GM18499 (cell line): Measurements from ENCODE around the gene CHIA.
"Not testable (repeated sequence)": the region's sequence is repeated elsewhere in the genome, so short reads cannot be mapped to it uniquely, and the experiment has no call there.

Experiments
- ATAC-seq: cut with Tn5 transposase; IDR thresholded peaks from one replicate; pipeline ENCODE4 v1.9.1; 2021; ENCODE audit warnings: moderate number of reproducible peaks; ENCODE audit not compliant: insufficient read depth, unreplicated experiment

Gene CHIA

DNA sequence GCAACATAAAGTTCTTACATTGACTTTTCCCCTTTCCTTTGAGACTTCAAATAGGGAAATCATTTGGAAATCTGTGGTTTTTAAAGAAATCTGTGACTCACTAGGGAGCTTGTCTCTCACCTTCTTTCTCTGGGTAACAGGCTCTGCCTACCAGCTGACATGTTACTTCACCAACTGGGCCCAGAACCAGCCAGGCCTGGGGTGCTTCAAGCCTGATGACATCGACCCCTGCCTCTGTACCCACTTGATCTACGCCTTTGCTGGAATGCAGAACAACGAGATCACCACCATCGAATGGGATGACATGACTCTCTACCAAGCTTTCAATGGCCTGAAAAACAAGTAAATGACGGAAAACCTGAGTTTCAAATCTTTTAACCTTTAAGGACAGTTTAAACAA lies 9.2 kb upstream of the CHIA start:
- no peak for ATAC-seq

DNA sequence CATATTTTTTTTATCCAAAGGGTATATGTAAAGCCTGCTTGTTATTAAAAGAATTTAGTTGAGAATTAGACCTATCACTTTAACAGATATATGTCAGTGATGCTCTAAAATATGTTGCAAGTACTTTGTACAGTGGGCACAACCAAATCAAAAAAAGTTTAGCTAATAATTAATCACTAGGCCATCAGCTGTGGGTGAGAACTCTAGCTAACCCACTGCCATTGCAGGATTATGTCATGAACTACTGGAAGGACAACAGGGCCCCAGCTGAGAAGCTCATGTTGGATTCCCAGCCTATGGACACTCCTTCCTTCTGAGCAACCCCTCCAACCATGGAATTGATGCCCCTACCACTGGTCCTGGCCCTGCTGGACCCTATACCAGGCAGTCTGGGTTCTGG lies 6.8 kb upstream of the CHIA start:
- ATAC-seq: no peak

DNA sequence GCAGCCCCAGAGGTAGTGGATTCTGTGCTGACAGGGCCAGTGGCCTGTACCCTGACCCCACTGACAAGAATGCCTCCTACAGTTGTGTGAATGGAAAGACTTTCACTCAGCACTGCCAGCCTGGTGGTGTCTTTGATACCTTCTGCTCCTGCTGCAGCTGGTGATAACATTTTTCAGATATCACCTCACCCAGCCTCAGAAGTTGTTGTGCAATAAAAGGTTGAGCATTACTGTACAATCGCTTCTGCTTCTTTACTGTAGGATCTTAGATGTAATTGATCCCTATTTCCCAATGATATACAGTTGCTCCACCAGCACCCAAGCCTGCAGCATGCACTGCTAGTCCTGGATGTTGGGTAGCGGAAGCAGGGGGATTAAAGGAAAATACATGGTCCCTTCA lies 4.8 kb upstream of the CHIA start:
- ATAC-seq: no peak

DNA sequence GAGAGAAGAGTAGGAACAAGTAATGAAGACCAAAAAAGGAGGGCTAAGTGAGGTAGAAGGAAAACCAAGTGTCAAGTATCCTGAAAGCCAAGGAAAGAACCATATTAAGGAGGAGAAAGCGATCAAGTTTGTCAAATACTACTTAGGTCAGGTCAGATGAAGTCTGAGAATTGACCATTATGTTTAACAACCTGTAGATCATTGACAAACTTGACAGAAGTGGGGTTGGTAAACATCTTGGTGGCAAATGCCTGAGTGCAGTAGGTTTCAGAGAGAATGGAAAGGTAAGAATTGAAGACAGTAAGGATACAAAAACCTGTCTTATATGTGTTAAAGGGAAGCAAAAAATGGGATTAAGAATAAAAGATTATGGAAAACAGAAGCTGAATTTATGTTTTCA lies 3.7 kb upstream of the CHIA start:
- no peak for ATAC-seq

DNA sequence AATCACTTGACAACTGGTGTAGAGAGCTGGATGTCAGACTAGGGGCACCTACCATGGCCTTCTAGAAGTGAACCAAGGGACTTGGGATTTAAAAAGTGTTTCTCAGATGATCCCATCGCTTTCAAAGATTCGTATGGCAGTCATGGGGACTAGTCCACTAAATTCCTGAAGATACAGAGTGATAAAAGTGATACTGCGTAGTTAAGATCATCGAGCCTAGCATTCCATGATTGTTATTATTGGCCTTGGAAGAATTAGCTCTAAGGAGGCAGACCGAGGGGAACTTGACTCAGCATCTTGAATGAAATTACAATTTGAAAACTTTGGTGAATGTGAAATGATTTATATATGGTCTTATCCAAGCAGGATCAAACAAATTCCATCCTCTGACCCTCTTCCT lies 1.3 kb upstream of the CHIA start:
- ATAC-seq: no peak

DNA sequence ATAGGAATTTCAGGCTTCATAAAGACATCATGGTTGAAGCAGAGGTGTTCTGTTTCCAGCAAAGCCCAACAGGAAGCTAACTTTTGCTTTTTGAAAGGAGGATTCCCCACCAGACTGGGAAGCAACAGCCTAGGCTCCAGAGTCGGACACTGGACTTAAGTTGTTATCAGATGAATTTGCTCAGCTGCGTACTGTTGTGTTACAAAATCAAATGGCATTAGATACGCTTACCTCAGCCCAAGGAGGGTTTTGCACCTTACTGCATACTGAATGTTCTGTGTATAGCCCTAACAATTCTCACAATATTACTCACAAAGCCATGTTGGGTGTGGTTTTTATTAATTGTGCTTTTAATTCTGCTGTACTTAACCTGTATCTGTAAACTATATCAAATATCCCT lies 547 bp upstream of the CHIA start:
- no peak for ATAC-seq

DNA sequence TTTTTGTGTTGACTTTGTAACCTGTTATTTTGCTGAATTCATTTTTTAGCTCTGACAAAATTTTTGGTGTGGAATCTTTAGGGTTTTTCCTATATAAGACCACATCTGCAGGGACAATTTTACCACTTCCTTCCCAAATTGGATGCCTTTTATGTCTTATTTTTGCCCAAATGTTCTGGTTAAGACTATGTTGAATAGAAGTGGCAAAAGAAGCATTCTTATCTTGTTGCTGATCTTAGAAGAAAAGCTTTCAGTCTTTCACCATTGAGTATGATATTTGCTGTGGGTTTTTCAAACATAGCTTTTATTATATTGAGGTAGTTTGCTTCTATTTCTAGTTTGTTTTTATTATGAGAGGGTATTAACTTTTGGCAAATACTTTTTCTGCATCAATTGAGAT lies 3.7 kb downstream of the CHIA start:
- no peak for ATAC-seq

DNA sequence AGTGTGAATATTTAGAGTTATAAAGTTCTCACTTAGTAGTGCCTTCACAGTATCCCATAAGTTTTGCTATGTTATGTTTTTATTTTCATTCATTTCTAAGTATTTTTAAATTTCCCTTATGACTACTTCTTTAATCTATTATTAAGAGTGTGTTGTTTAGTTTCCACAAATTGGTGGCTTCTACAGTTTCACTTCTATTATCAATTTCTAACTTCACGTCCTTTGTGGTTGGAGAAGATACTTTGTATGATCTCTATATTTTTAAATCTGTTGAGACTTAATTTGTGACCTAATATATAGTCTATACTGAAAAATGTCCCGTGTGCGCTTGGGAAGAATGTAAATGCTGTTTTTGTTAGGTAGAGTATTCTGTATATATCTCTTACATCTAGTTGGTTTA lies 11.7 kb downstream of the CHIA start:
- no peak for ATAC-seq

DNA sequence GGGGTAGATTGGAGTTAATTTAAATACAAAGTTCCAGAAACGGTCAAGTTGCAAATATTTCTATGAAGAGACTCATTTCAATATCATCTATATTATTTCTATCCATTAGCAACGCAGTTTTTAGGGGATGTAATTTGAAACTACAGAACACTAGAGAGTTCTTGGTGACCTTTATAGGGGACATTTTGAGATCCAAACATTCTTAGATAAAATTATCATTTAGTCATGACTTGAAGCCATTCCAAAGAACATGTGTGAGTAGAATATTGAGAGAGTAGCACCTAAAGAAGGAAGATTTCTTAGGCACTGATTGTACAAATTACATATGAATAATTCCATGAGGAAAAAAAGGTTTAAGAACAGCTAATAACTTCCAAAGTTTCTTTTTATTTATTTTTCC lies 19.0 kb downstream of the CHIA start:
- no peak for ATAC-seq

DNA sequence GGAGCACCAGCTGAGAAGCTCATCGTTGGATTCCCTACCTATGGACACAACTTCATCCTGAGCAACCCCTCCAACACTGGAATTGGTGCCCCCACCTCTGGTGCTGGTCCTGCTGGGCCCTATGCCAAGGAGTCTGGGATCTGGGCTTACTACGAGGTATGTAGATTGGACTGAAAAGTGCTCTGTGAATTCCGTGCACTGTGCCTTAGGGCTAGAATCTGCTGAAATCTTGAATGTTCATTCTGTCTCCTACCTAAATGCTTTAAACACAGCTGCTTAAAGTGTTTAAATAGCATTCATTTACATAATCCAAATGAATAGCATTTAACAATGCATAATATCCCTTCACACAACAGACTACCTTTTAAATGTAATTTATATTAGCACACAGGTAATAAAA lies 27.9 kb downstream of the CHIA start:
- no peak for ATAC-seq

DNA sequence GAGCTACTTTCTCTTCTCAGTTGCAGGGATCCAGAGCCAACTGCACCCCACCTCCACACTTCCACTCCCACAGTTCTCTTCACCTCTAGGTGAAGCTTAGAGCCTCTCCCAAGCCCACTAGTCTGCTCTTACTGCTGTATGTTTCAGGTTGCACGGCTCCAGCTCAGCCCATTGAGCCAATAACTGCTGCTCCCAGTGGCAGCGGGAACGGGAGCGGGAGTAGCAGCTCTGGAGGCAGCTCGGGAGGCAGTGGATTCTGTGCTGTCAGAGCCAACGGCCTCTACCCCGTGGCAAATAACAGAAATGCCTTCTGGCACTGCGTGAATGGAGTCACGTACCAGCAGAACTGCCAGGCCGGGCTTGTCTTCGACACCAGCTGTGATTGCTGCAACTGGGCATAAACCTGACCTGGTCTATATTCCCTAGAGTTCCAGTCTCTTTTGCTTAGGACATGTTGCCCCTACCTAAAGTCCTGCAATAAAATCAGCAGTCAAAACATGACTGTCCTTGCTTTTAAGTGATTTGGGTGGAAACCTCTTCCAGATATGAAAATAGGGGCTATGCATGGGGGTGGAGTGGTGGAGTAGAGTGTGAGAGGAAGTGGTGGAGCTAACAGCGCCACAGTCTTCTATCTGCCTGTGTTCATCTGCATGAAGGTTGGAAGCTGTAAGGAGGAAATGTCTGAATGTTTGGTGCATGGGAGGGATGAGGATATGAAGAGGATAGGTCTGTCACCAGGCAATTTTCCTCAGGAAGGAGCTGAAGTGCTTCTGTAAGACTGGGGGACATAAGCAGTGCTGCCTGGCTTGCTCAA lies 29.6 kb downstream of the CHIA start:
- ATAC-seq: no peak

DNA sequence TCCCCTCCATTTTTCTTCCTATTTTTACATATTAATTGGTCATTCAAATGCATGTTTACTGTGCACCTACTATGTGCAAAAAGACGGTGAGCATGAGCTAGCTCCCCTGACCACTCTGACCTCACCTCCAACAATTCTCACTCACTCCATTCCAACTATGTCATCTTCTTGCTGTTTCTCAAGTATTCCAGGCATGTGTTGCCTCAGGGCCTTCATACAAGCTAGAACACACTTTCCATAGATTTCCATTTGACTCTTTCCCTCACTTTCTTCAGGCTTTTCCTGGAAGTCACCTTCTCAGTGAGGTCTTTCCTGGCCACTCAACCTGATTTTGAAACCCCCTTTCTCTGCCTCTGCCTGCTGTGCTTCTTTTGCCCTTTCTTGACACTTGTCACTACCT lies 32.6 kb downstream of the CHIA start:
- ATAC-seq: no peak

DNA sequence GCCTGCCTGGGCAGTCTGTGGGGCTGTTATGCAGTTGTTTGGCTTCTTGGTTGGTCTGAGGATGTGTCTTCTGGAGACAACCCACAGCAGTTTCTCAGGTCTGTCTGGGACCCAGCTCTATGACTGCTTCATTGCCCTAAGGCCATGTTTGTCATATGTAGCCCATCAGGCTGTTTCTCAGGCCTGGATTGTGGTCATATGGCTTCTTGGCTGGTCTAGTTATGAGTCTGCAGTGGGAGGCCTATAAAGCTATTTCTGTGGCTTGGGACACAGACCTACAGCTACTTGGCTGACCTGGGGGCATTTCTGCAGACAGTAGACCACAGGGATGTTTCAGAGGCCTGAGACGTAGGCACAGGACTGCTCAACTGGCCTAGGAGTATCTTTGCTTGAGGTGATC lies 41.5 kb downstream of the CHIA start:
- ATAC-seq: peak; percentile 75

DNA sequence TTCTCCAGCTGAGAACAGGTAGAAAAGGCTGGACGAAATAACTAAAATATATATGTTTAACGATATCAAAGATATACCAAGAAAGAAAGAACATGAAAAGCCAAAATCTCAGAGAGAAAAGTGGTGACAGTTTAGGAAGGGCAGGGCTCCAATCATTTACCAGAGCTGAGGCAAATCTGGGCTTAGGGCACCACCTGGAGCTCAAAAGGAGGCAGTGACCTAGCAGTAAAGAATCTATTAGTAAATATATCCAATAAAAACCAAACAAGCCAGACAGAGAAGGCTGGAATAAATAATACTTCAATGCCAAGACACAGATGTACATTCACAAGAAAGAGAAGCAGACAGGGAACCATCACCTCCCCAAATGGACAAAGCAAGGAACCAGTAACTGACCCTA lies 43.5 kb downstream of the CHIA start:
- ATAC-seq: no peak

DNA sequence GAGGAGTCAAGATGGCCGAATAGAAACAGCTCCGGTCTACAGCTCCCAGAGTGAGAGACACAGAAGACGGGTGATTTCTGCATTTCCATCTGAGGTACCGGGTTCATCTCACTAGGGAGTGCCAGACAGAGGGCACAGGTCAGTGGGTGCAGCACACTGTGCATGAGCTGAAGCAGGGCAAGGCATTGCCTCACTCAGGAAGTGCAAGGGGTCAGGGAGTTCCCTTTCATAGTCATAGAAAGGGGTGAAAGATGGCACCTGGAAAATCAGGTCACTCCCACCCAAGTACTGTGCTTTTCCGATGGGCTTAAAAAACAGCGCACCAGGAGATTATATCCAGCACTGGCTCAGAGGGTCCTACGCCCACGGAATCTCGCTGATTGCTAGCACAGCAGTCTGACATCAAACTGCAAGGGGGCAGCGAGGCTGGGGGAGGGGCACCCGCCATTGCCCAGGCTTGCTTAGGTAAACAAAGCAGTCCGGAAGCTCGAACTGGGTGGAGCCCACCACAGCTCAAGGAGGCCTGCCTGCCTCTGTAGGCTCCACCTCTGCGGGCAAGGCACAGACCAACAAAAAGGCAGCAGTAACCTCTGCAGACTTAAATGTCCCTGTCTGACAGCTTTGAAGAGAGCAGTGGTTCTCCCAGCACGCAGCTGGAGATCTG lies 44.7 kb downstream of the CHIA start:
- not testable (repeated sequence) for ATAC-seq

DNA sequence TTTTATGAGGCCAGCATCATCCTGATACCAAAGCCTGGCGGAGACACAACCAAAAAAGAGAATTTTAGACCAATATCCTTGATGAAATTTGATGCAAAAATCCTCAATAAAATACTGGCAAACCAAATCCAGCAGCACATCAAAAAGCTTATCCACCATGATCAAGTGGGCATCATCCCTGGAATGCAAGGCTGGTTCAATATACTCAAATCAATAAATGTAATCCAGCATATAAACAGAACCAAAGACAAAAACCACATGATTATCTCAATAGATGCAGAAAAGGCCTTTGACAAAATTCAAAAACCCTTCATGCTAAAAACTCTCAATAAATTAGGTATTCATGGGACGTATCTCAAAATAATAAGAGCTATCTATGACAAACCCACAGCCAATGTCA lies 48.2 kb downstream of the CHIA start:
- not testable (repeated sequence) for ATAC-seq

DNA sequence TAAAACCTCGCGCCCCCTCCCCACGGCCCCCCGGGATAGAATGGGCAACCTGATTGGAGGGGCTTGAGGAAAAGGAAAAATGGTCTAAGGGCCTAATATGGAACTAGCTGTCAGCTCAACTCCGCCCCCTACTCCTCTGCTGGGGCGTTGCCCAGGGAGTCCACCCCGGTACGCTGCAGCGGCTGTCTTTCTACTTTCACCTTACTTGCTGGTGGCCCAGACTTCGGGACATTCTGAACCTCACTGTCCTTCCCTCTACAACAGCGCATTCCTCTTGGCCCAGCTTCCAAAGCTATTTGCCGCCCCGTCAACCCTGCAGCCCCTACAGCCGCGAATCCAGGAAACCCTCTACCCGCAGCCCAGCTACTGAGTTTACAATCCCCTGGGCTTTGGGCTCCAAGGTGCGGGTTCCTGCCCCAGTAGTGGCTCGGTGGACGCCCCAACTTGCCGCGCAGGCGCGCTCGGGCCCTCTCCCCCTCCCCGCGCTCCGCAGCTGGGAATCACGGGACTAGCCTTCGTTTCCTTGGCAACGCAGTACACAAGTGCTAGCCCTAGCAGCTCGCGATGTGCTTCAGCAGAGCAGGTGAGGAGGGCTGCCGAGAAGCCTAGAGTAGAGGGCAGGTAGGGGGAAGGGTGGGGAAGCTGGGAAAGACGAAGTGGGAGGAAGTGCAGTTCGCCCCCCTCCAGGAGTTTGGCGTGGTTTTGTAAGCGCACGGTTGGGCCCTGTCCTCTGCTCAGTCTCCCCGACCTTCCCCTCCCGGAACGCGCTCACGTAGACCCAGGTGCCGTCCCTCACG lies 55.6 kb downstream of the CHIA start:
- peak; percentile 53 for ATAC-seq

DNA sequence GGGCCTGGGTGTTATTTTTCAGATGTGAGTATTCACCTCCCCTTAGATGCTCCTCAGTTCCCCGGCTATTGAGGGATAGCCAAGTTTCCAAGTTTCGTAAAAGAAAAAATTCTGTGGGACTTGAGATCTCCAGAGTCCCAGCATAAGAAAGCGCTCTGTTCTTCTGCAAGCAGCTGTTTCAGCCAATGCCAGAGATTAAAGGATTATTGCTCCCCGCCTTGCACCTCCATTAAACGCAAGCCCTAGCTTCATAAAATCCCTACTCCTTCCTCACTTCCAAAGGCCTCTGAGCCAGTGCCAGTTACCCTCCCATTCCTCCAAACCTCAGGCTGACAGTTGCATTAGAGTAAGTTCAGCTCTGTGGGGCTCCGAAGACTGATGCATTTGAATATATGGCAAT lies 56.4 kb downstream of the CHIA start:
- no peak for ATAC-seq

DNA sequence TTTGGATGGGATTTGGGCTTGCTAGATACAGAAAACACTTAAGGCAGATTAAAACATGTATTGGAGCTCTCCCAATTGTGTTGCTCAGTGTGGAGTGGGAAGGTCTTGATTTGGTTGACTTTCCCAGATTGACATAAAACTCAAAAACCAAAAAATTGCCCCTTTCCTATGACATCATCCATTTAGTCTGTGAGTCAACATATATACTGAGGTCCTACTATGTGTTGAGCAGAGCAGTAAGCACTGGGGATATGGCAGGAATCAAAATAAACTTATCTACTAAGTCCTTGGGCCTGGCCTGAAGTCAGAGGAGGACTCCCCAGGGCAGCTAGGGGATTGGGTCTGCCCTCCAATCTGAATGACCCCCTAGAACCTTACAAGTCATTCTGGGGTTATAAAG lies 61.0 kb downstream of the CHIA start:
- ATAC-seq: no peak

DNA sequence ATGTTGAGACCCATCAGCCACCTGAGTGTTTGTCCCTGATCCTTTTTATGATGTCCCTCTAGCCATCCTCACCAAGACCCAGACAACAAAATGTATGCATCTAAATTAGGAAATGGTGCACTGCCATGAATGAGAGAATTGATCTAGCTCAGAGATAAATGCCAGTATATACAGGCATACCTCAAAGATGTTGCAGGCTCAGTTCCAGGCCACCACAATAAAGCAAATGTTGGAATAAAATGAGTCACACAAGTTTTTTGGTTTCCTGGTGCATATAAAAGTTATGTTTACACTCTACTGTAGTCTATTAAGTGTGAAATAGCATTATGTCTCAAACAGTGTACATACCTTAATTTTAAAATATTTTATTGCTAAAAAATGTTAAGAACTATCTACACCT lies 63.9 kb downstream of the CHIA start:
- ATAC-seq: no peak

DNA sequence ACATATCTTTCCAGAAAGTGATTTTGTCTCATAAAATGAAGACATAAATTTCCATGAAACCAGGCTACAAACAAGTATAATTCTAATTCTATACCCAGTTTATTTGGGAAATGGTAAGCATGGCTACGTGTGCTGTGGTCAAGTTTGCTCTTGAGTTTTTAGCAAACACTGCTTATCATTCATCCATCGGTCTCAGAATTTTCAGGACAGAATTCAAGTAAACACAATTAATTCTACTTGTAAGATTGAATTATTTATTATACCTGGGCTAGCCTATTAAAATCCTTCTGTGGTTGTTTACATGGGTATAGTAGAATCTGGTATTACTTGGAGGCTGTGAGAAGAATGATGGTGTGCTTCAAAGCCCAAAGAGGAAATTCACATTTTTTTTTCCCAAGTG lies 68.3 kb downstream of the CHIA start:
- no peak for ATAC-seq
